Measurements from ENCODE around the gene OVOL1. TPM values are rescaled to one million over a fixed set of nuclear protein-coding genes. Genes with fewer than 3 reads are reported as not detected.

The OVOL1 gene
- total and polyA plus RNA-seq, 2 of the 13 experiments (the other 11 are each of a cell fraction or from before 2014, with no cell fraction given): 0.01 TPM; not detected in 1

GRCh38 chr11:65779919-65780769 is 6.7 kb upstream of the OVOL1 start (continued):
- TF ChIP-seq ZHX1 (CRISPR knock-in tag; IDR thresholded peaks at IDR 0.05; ENCODE audit: low read depth) (0 out of 2 replicates have a peak, but pooled peaks have one; percentile 23), ZNF556 (CRISPR knock-in tag; IDR thresholded peaks at IDR 0.05; ENCODE audit: borderline replicate concordance) (no peak), MEF2D (CRISPR knock-in tag; IDR thresholded peaks at IDR 0.05) (no peak), SP140L (CRISPR knock-in tag; IDR thresholded peaks at IDR 0.05; ENCODE audit: borderline replicate concordance) (no peak), HDAC1 (CRISPR knock-in tag; IDR thresholded peaks at IDR 0.05) (peak; percentile 59; the same call in 1 of the 2 replicates), NR2C2 (CRISPR knock-in tag; IDR thresholded peaks at IDR 0.05; ENCODE audit: borderline replicate concordance) (no peak), ZNF792 (CRISPR knock-in tag; IDR thresholded peaks at IDR 0.05) (no peak), JARID2 (CRISPR knock-in tag; IDR thresholded peaks at IDR 0.05; ENCODE audit: insufficient replicate concordance) (no peak), NFAT5 (CRISPR knock-in tag; IDR thresholded peaks at IDR 0.05) (no peak), ZNF678 (CRISPR knock-in tag; IDR thresholded peaks at IDR 0.05) (no peak), TFAP4 (IDR thresholded peaks at IDR 0.05; ENCODE audit: borderline replicate concordance, low read depth) (no peak), ZNF274 (CRISPR knock-in tag; IDR thresholded peaks at IDR 0.05) (no peak), ZNF121 (CRISPR knock-in tag; IDR thresholded peaks at IDR 0.05) (no peak), ZNF280B (CRISPR knock-in tag; IDR thresholded peaks at IDR 0.05; ENCODE audit: borderline replicate concordance) (no peak), TCF12 (IDR thresholded peaks at IDR 0.05) (no peak), TCF12 (CRISPR knock-in tag; IDR thresholded peaks at IDR 0.05) (no peak), SALL1 (CRISPR knock-in tag; IDR thresholded peaks at IDR 0.05) (peak; percentile 53; the same call in 1 of the 2 replicates), SRY (CRISPR knock-in tag; IDR thresholded peaks at IDR 0.05) (0 out of 2 replicates have a peak, but pooled peaks have one; percentile 19), HCFC1 (IDR thresholded peaks at IDR 0.05; ENCODE audit: low read depth, low read length) (no peak)

All from HepG2 (cell line).